MCF 10A (cell line): ENCODE measurements around the gene LEFTY1. TPM values are rescaled to one million over a fixed set of nuclear protein-coding genes. Genes with fewer than 3 reads are reported as not detected.
"Not testable (repeated sequence)": the region's sequence is repeated elsewhere in the genome, so short reads cannot be mapped to it uniquely, and the experiment has no call there.

Experiments
- BruUV-seq: library from RNA; stranded (reverse); fragments of 400-500 nt; replicated peaks from 2 replicates; lab custom pipeline; 2021; lab: Mats Ljungman, UMichigan
- CTCF ChIA-PET: fragments of 300-600 bp; sonication (Branson Sonifier 250); formaldehyde crosslinking; extraction: SDS; loops from one replicate; lab custom pipeline; 2021; ENCODE audit warnings: antibody characterized with exemption, inconsistent platforms; lab: Yijun Ruan, JAX
- POLR2A ChIA-PET: fragments of 300-600, 350-650 bp; sonication (Branson Sonifier 250); formaldehyde crosslinking; extraction: SDS; loops from one replicate; lab custom pipeline; 2020; ENCODE audit warnings: antibody characterized with exemption, inconsistent platforms; lab: Yijun Ruan, JAX
- DNase-seq: peaks from one replicate; pipeline ENCODE4 v3.0.0-alpha.2; 2018; ENCODE audit not compliant: unreplicated experiment
- H3K27ac Mint-ChIP-seq: one replicate; pipeline ENCODE4 v1.8.0; 2022; ENCODE audit warnings: mild to moderate bottlenecking, low read depth, mixed read lengths; ENCODE audit not compliant: unreplicated experiment
- H3K27me3 Mint-ChIP-seq: one replicate; pipeline ENCODE4 v1.8.0; 2022; ENCODE audit warnings: mixed read lengths; ENCODE audit not compliant: insufficient read depth, unreplicated experiment
- H3K36me3 Mint-ChIP-seq: one replicate; pipeline ENCODE4 v1.8.0; 2022; ENCODE audit warnings: mild to moderate bottlenecking, moderate library complexity, mixed read lengths; ENCODE audit not compliant: insufficient read depth, unreplicated experiment
- H3K4me1 Mint-ChIP-seq: one replicate; pipeline ENCODE4 v1.8.0; 2022; ENCODE audit warnings: mixed read lengths; ENCODE audit not compliant: insufficient read depth, unreplicated experiment
- H3K4me3 Mint-ChIP-seq: one replicate; pipeline ENCODE4 v1.8.0; 2022; ENCODE audit warnings: mild to moderate bottlenecking, moderate library complexity, mixed read lengths; ENCODE audit not compliant: unreplicated experiment
- H3K9me3 Mint-ChIP-seq: one replicate; pipeline ENCODE4 v1.8.0; 2022; ENCODE audit warnings: mixed read lengths; ENCODE audit not compliant: unreplicated experiment
- CTCF ChIP-seq: fragments of 200-600 bp; IDR thresholded peaks from one replicate; pipeline ENCODE4 v1.8.0; 2022; ENCODE audit warnings: antibody characterized with exemption, mild to moderate bottlenecking; ENCODE audit not compliant: unreplicated experiment
- intact Hi-C: fragments of 100-400 bp; cut with micrococcal nuclease; formaldehyde crosslinking; loops from 2 replicates; pipeline ENCODE4 v1.14.1; 2022
- microRNA-seq: library from miRNA; unstranded; fragments of <30 nt; microRNA quantifications from one replicate; pipeline ENCODE4 v1.2.0, GENCODE V29; 2022
- total RNA-seq: library from RNA; stranded (reverse); gene quantifications from 2 replicates; pipeline ENCODE4 v1.2.3, GENCODE V29; 2022

LEFTY1 gene
- total RNA-seq, 1 experiment from 2014 or later, result not detected

GRCh38 chr1:225840223-225840610 lies 48.7 kb downstream of the LEFTY1 start:
- DNase-seq, result no peak
- intact Hi-C loops, result no loop called here
- peaks cover 43% of the 10 kb centered on the region for H3K36me3 Mint-ChIP-seq
- BruUV-seq, result no TSS peak
- POLR2A ChIA-PET, result interaction anchor here (0.7 to 2.7 kb wide), 9 partner anchors 9 to 333 kb away, joined by 3 to 14 read pairs (median 4); partner anchors contain the start of gene SRP9
- H3K9me3 Mint-ChIP-seq, result no peaks in the 10 kb centered on the region
- H3K4me1 Mint-ChIP-seq, result peaks cover 9% of the 10 kb centered on the region
- H3K27me3 Mint-ChIP-seq, result no peaks in the 10 kb centered on the region
- CTCF ChIA-PET, result interaction anchor here (0.7 to 2.1 kb wide), 9 partner anchors 8 to 367 kb away, joined by 3 to 8 read pairs (median 3); no protein-coding TSS in a partner anchor
- no peak overlapping the region for H3K4me3 Mint-ChIP-seq
- no peak for TF ChIP-seq CTCF
- H3K27ac Mint-ChIP-seq, result no peak overlapping the region

- no peak for TF ChIP-seq CTCF
- no peak for DNase-seq
- Mint-ChIP-seq H3K27ac (no peak overlapping the region), H3K27me3 (no peaks in the 10 kb centered on the region), H3K9me3 (no peaks in the 10 kb centered on the region), H3K4me3 (no peak overlapping the region), H3K36me3 (peaks cover 38% of the 10 kb centered on the region), H3K4me1 (peaks cover 9% of the 10 kb centered on the region)
- intact Hi-C loops, result no loop called here
- POLR2A ChIA-PET, result interaction anchor here (0.6 to 1.6 kb wide), 7 partner anchors 11 to 1084 kb away, joined by 3 to 5 read pairs (median 4); partner anchors contain the start of genes EPHX1, SRP9 and TMEM63A
- CTCF ChIA-PET, result interaction anchor here (0.6 to 2.1 kb wide), 8 partner anchors 14 to 138 kb away, joined by 3 to 8 read pairs (median 4); no protein-coding TSS in a partner anchor
- no TSS peak for BruUV-seq
These were observed 50.2 kb downstream of the LEFTY1 start for GRCh38 chr1:225838793-225839192.

GRCh38 chr1:225836296-225836695 lies 52.6 kb downstream of the LEFTY1 start:
- ChIA-PET CTCF (interaction anchor here (0.6 to 2.4 kb wide), 5 partner anchors 22 to 150 kb away, joined by 3 to 13 read pairs (median 4); partner anchors contain the start of gene EPHX1), POLR2A (interaction anchor here (0.9 to 2.1 kb wide), 2 partner anchors 14 to 86 kb away, joined by 3 to 8 read pairs; no protein-coding TSS in a partner anchor)
- not testable (repeated sequence) for H3K27ac Mint-ChIP-seq

More at GRCh38 chr1:225836296-225836695, 52.6 kb downstream of the LEFTY1 start:
- H3K4me3 Mint-ChIP-seq, BruUV-seq, intact Hi-C loops, H3K9me3 Mint-ChIP-seq, DNase-seq, H3K4me1 Mint-ChIP-seq, H3K27me3 Mint-ChIP-seq: not testable (repeated sequence)
- H3K36me3 Mint-ChIP-seq, result peaks cover 31% of the 10 kb centered on the region

Small RNAs within 50 kb of the gene (microRNA-seq; reads per million reads assigned to microRNA genes)
- 1.3 reads per million, percentile 3 among the genes with 10 or more reads in this experiment for gene MIR6741

Other genes with a start within 250 kb of the LEFTY1 start
- gene ENAH, start 236.0 kb downstream of the LEFTY1 start, total RNA-seq, result 346 and 420 TPM in 2 replicates
- gene SRP9, start 111.3 kb downstream of the LEFTY1 start, total RNA-seq, result 417 and 511 TPM in 2 replicates
- 25.0 and 35.8 TPM in 2 replicates for gene EPHX1, start 79.0 kb downstream of the LEFTY1 start, total RNA-seq
- 52.1 and 71.2 TPM in 2 replicates for gene TMEM63A, start 6.8 kb downstream of the LEFTY1 start, total RNA-seq
- gene PYCR2, start 35.1 kb upstream of the LEFTY1 start, total RNA-seq, result 172 and 173 TPM in 2 replicates
- gene LEFTY2, start 52.1 kb upstream of the LEFTY1 start, total RNA-seq, result not detected in 2 replicates
- 59.3 and 61.8 TPM in 2 replicates for gene SDE2, start 110.2 kb upstream of the LEFTY1 start, total RNA-seq
- gene H3-3A, start 173.6 kb upstream of the LEFTY1 start, total RNA-seq, result 635 and 710 TPM in 2 replicates